HCT116 (cell line): Measurements from ENCODE around the gene NOTCH4. TPM values are rescaled to one million over a fixed set of nuclear protein-coding genes. Genes with fewer than 3 reads are reported as not detected.
"Not testable (repeated sequence)": the region's sequence is repeated elsewhere in the genome, so short reads cannot be mapped to it uniquely, and the experiment has no call there.

Source experiments
- ATAC-seq: fragments of 200-7000 bp; cut with Tn5 transposase; 2 replicates; pipeline ENCODE4 v1.9.1; 2020; ENCODE audit warnings: mild to moderate bottlenecking, moderate library complexity
- Bru-seq: library from RNA; stranded (reverse); fragments of 400-500 nt; gene quantifications from one replicate; lab custom pipeline; 2021; lab: Mats Ljungman, UMichigan
- BruChase-seq, 2 experiments: library from RNA; stranded (reverse); fragments of 400-500 nt; gene quantifications; one replicate each; lab custom pipeline; 2021; lab: Mats Ljungman, UMichigan
- BruUV-seq: library from RNA; stranded (reverse); fragments of 400-500 nt; replicated peaks from 2 replicates; lab custom pipeline; 2021; lab: Mats Ljungman, UMichigan
- CTCF ChIA-PET: fragments of 300-600 bp; sonication (Branson Sonifier 250); formaldehyde crosslinking; loops from one replicate; lab custom pipeline; 2021; ENCODE audit warnings: antibody characterized with exemption; lab: Charles Lee
- POLR2A ChIA-PET: fragments of 300-600, 350-600 bp; sonication (Branson Sonifier 250); formaldehyde crosslinking; loops from one replicate; lab custom pipeline; 2021; ENCODE audit warnings: antibody characterized with exemption; lab: Charles Lee
- RAD21 ChIA-PET, 2 experiments: fragments of 300-600 bp; sonication (Branson Sonifier 250); formaldehyde crosslinking; loops; one replicate each; lab custom pipeline; 2023; ENCODE audit warnings: low total read pairs in 2 of 2; ENCODE audit not compliant: uncharacterized antibody in 2 of 2, unreplicated experiment in 2 of 2, low non-redundant PET in 1 of 2; lab: Charles Lee
- DNase-seq: peaks from one replicate; pipeline ENCODE4 v3.0.0-alpha.2; 2010; ENCODE audit warnings: low read depth, low spot score
- H2AFZ ChIP-seq: fragments of 200-600 bp; shearing (Covaris generic), sonication (generic); 2 replicates; pipeline ENCODE4 v1.6.1; 2017; ENCODE audit warnings: low read depth, mixed run types, mixed read lengths, antibody characterized with exemption, low read length; ENCODE audit not compliant: poor library complexity, severe bottlenecking
- H3K27ac ChIP-seq: 2 replicates; pipeline ENCODE4 v1.5.1; 2012; ENCODE audit warnings: low read depth, low read length
- H3K27me3 ChIP-seq: fragments of 200-600 bp; sonication (generic); 2 replicates; pipeline ENCODE4 v1.6.1; 2016; ENCODE audit warnings: mixed run types, low read length, mixed read lengths; ENCODE audit not compliant: insufficient read depth
- H3K36me3 ChIP-seq, 2 experiments: fragments of 200-500 bp in 1 of 2; fragments of 200-600 bp in 1 of 2; sonication (Bioruptor generic) in 1 of 2; sonication (generic) in 1 of 2; 2 replicates each; pipeline versions ENCODE4 v1.5.1 to v1.6.1; 2014 to 2016; ENCODE audit warnings: low read length in 2 of 2, inconsistent platforms in 1 of 2, mixed read lengths in 1 of 2, mixed run types in 1 of 2; ENCODE audit not compliant: insufficient read depth in 2 of 2, control insufficient read depth in 1 of 2
- H3K4me1 ChIP-seq, 2 experiments: fragments of 200-600 bp in 1 of 2; sonication (generic) in 1 of 2; 2 replicates each; pipeline versions ENCODE4 v1.5.1 to v1.6.1; 2012 to 2017; ENCODE audit warnings: low read length in 2 of 2, inconsistent platforms in 1 of 2, mild to moderate bottlenecking in 1 of 2, mixed read lengths in 1 of 2, mixed run types in 1 of 2, moderate library complexity in 1 of 2; ENCODE audit not compliant: insufficient read depth in 2 of 2, control insufficient read depth in 1 of 2
- H3K4me2 ChIP-seq: fragments of 200-600 bp; sonication (generic); 2 replicates; pipeline ENCODE4 v1.6.1; 2017; ENCODE audit warnings: mixed run types, low read length, mixed read lengths
- H3K4me3 ChIP-seq, 2 experiments: fragments of 200-600 bp in 1 of 2; sonication (generic) in 1 of 2; replicated peaks in 1 of 2; 2 replicates each; pipeline ENCODE4 v1.5.1; 2011 to 2016; ENCODE audit warnings: low read length in 2 of 2, control low read depth in 1 of 2, low read depth in 1 of 2, mild to moderate bottlenecking in 1 of 2, mixed read lengths in 1 of 2, mixed run types in 1 of 2
- H3K79me2 ChIP-seq: fragments of 200-600 bp; sonication (generic); 2 replicates; pipeline ENCODE4 v1.6.1; 2017; ENCODE audit warnings: mild to moderate bottlenecking, mixed run types, low read length, moderate library complexity, mixed read lengths; ENCODE audit not compliant: insufficient read depth
- H3K9ac ChIP-seq: fragments of 200-600 bp; sonication (generic); 2 replicates; pipeline ENCODE4 v1.6.1; 2016; ENCODE audit warnings: low read length, mixed read lengths
- H3K9me2 ChIP-seq: fragments of 200-600 bp; sonication (generic), shearing (Covaris generic); 2 replicates; pipeline ENCODE4 v1.6.1; 2017; ENCODE audit warnings: mixed run types, mild to moderate bottlenecking, moderate library complexity; ENCODE audit not compliant: insufficient read depth
- H3K9me3 ChIP-seq, 2 experiments: fragments of 200-500 bp in 1 of 2; fragments of 200-600 bp in 1 of 2; sonication (Bioruptor generic) in 1 of 2; sonication (generic) in 1 of 2; 2 replicates each; pipeline ENCODE4 v1.6.1; 2014 to 2017; ENCODE audit warnings: low read length in 2 of 2, mixed read lengths in 2 of 2, inconsistent platforms in 1 of 2, low read depth in 1 of 2, mild to moderate bottlenecking in 1 of 2, mixed run types in 1 of 2, moderate library complexity in 1 of 2; ENCODE audit not compliant: control insufficient read depth in 1 of 2, insufficient read depth in 1 of 2
- H4K20me1 ChIP-seq: fragments of 200-600 bp; sonication (generic), shearing (Covaris generic); 2 replicates; pipeline ENCODE4 v1.6.1; 2017; ENCODE audit warnings: mixed run types, mild to moderate bottlenecking, moderate library complexity; ENCODE audit not compliant: insufficient read depth
- CBX3 ChIP-seq: IDR thresholded peaks from 2 replicates; pipeline ENCODE4 v1.6.1; 2012; ENCODE audit warnings: low read depth
- CEBPB ChIP-seq: IDR thresholded peaks from 2 replicates; pipeline ENCODE4 v1.6.1; 2012; ENCODE audit warnings: low read depth
- ELF1 ChIP-seq: IDR thresholded peaks from 2 replicates; pipeline ENCODE4 v1.6.1; 2012; ENCODE audit warnings: low read depth, borderline replicate concordance
- EZH2phosphoT487 ChIP-seq: fragments of 200-600 bp; IDR thresholded peaks from 2 replicates; pipeline ENCODE4 v1.6.1; 2018; ENCODE audit warnings: antibody characterized with exemption, borderline replicate concordance
- JUND ChIP-seq: IDR thresholded peaks from 2 replicates; pipeline ENCODE4 v1.6.1; 2012
- SP1 ChIP-seq: IDR thresholded peaks from 2 replicates; pipeline ENCODE4 v1.6.1; 2012; ENCODE audit warnings: low read depth
- TCF7L2 ChIP-seq: IDR thresholded peaks from 2 replicates; pipeline ENCODE4 v1.7.0; 2011; ENCODE audit warnings: borderline replicate concordance, inconsistent platforms; ENCODE audit not compliant: insufficient read depth, insufficient read length; ENCODE audit errors: extremely low read depth
- ZNF274 ChIP-seq: fragments of 200-500 bp; sonication (Bioruptor generic); IDR thresholded peaks from 2 replicates; pipeline ENCODE4 v1.6.1; 2014; ENCODE audit warnings: mild to moderate bottlenecking, low read depth, low read length, inconsistent platforms
- intact Hi-C: fragments of 100-400 bp; cut with micrococcal nuclease; formaldehyde crosslinking; loops from 2 replicates; pipeline ENCODE4 v1.10.0; 2022
- long read RNA-seq: library from polyadenylated mRNA; unstranded; transcript quantifications from one replicate; pipeline ENCODE4 v2.0.0, GENCODE V29; 2021; ENCODE audit not compliant: unreplicated experiment
- polyA plus RNA-seq: library from polyadenylated mRNA; unstranded; fragments of >200 nt; gene quantifications from 2 replicates; pipeline ENCODE4 v1.2.1, GENCODE V29; 2012; ENCODE audit warnings: missing spikeins
- total RNA-seq: library from RNA; stranded (reverse); gene quantifications from one replicate; pipeline ENCODE4 v1.2.1, GENCODE V29; 2021; ENCODE audit not compliant: unreplicated experiment

NOTCH4 gene
- total RNA-seq, result 0.81 TPM
- polyA plus RNA-seq, result 0.32 and 0.51 TPM in 2 replicates
- Bru-seq, nascent RNA, result percentile 22 among the genes with signal in this experiment
- percentile 18 among the genes with signal in this experiment for BruChase-seq, experiment 1, labeled RNA remaining after a 6-hour chase
- percentile 21 among the genes with signal in this experiment for BruChase-seq, experiment 2, labeled RNA remaining after a 2-hour chase
- long read RNA-seq, partial matches to known transcripts, result 2 of 2 reads
- long read RNA-seq, other reads (novel, unspliced or antisense), result 0 of 2 reads

GRCh38 chr6:32223258-32224235 lies at the start of gene NOTCH4:
TSS of gene NOTCH4 (minus strand) at chr6:32224067. CDS start at chr6:32223928, 139 bp downstream.
- no peaks in the 10 kb centered on the region for H3K36me3 ChIP-seq
- no peak within 1 kb of the TSS for H3K9ac ChIP-seq
- no peaks in the 10 kb centered on the region for H4K20me1 ChIP-seq
- CTCF ChIA-PET, result no interaction called here
- RAD21 ChIA-PET, result no interaction called here
- no peaks in the 10 kb centered on the region for H3K9me3 ChIP-seq
- DNase-seq, result no peak
- no peak within 1 kb of the TSS for H3K4me3 ChIP-seq
- TF ChIP-seq EZH2phosphoT487 (no peak), CEBPB (no peak), JUND (no peak), ELF1 (no peak), CBX3 (no peak), TCF7L2 (no peak), ZNF274 (no peak), SP1 (no peak)
- no peak within 1 kb of the TSS for H2AFZ ChIP-seq
- H3K27ac ChIP-seq, result no peak within 1 kb of the TSS
- intact Hi-C loops, result no loop called here
- no peaks in the 10 kb centered on the region for H3K27me3 ChIP-seq
- BruUV-seq, result no TSS peak
- H3K79me2 ChIP-seq, result no peaks in the 10 kb centered on the region
- no peaks in the 10 kb centered on the region for H3K4me1 ChIP-seq
- no peak within 1 kb of the TSS for H3K4me2 ChIP-seq
- H3K9me2 ChIP-seq, result no peaks in the 10 kb centered on the region
- POLR2A ChIA-PET, result no interaction called here
- ATAC-seq, result no peak

- Histone ChIP-seq H3K27me3 (no peaks in the 10 kb centered on the region), H3K9ac (no peak overlapping the region), H4K20me1 (no peaks in the 10 kb centered on the region), H2AFZ (no peak overlapping the region), H3K4me3 (no peak overlapping the region), H3K27ac (no peak overlapping the region)
- POLR2A ChIA-PET, result no interaction called here
- TF ChIP-seq ZNF274 (no peak), SP1 (no peak), JUND (no peak), EZH2phosphoT487 (no peak), TCF7L2 (no peak)
- TF ChIP-seq, all 23 proteins: peak for 0
- Histone ChIP-seq H3K9me2 (no peaks in the 10 kb centered on the region; the same call in 1 of the 2 replicates), H3K36me3 (no peaks in the 10 kb centered on the region), H3K79me2 (no peaks in the 10 kb centered on the region), H3K4me1 (no peaks in the 10 kb centered on the region), H3K9me3 (no peaks in the 10 kb centered on the region), H3K4me2 (no peak overlapping the region)
- no peak for DNase-seq
- RAD21 ChIA-PET, result no interaction called here
- CTCF ChIA-PET, result no interaction called here
- intact Hi-C loops, result no loop called here
- no TSS peak for BruUV-seq
- ATAC-seq, result no peak
These were observed 47.6 kb upstream of the NOTCH4 start for GRCh38 chr6:32271429-32271828.

- BruUV-seq, RAD21 ChIA-PET, H3K36me3 ChIP-seq, H3K9me2 ChIP-seq, H3K9ac ChIP-seq, intact Hi-C loops, DNase-seq, H3K27me3 ChIP-seq, H3K4me2 ChIP-seq, H3K4me1 ChIP-seq, H3K4me3 ChIP-seq, H3K79me2 ChIP-seq, ATAC-seq, H3K27ac ChIP-seq, POLR2A ChIA-PET, H3K9me3 ChIP-seq, H4K20me1 ChIP-seq, H2AFZ ChIP-seq: not testable (repeated sequence)
- CTCF ChIA-PET, result interaction anchor here (1.3 to 2.0 kb wide), 2 partner anchors 13 to 24 kb away, joined by 3 to 6 read pairs; no protein-coding TSS in a partner anchor
These were observed 44.6 kb upstream of the NOTCH4 start for GRCh38 chr6:32268459-32268858.
